H9 (cell line): ENCODE data around the gene ZKSCAN7. TPM values are rescaled to one million over a fixed set of nuclear protein-coding genes. Genes with fewer than 3 reads are reported as not detected.

Experiments used
- DNase-seq: peaks from one replicate; pipeline ENCODE4 v3.0.0-alpha.2; 2017
- H2AFZ ChIP-seq: one replicate; pipeline ENCODE4 v1.6.1; 2013; ENCODE audit warnings: mild to moderate bottlenecking, low read length, control low read depth, moderate library complexity
- H2AK5ac ChIP-seq: 2 replicates; pipeline ENCODE4 v1.6.1; 2013; ENCODE audit warnings: low read length, control low read depth, mixed read lengths; ENCODE audit not compliant: insufficient read length
- H2BK120ac ChIP-seq: one replicate; pipeline ENCODE4 v1.6.1; 2013; ENCODE audit warnings: low read depth, mild to moderate bottlenecking, low read length, control low read depth, inconsistent platforms; ENCODE audit not compliant: poor library complexity, severe bottlenecking
- H2BK12ac ChIP-seq: 2 replicates; pipeline ENCODE4 v1.6.1; 2013; ENCODE audit warnings: low read length, control low read depth, mixed read lengths, low read depth; ENCODE audit not compliant: insufficient read length
- H2BK15ac ChIP-seq: 2 replicates; pipeline ENCODE4 v1.6.1; 2013; ENCODE audit warnings: low read depth, low read length, control low read depth
- H2BK20ac ChIP-seq: one replicate; pipeline ENCODE4 v1.6.1; 2013; ENCODE audit warnings: low read depth, mild to moderate bottlenecking, low read length, control low read depth, inconsistent platforms; ENCODE audit not compliant: poor library complexity, severe bottlenecking
- H2BK5ac ChIP-seq: 2 replicates; pipeline ENCODE4 v1.6.1; 2013; ENCODE audit warnings: low read length, control low read depth, mixed read lengths; ENCODE audit not compliant: insufficient read length
- H3K14ac ChIP-seq: 2 replicates; pipeline ENCODE4 v1.6.1; 2013; ENCODE audit warnings: low read length, control low read depth; ENCODE audit not compliant: insufficient read depth
- H3K18ac ChIP-seq: 2 replicates; pipeline ENCODE4 v1.6.1; 2013; ENCODE audit warnings: low read depth, mild to moderate bottlenecking, mixed read lengths, low read length, control low read depth; ENCODE audit not compliant: insufficient read length
- H3K23ac ChIP-seq: 2 replicates; pipeline ENCODE4 v1.6.1; 2013; ENCODE audit warnings: low read length, control low read depth, mixed read lengths, low read depth; ENCODE audit not compliant: insufficient read length
- H3K23me2 ChIP-seq: 2 replicates; pipeline ENCODE4 v1.6.1; 2013; ENCODE audit warnings: low read depth, mild to moderate bottlenecking, mixed read lengths, low read length, control low read depth; ENCODE audit not compliant: insufficient read length, poor library complexity, severe bottlenecking
- H3K27ac ChIP-seq: 2 replicates; pipeline ENCODE4 v1.5.1; 2013; ENCODE audit warnings: low read length, control low read depth, mixed read lengths, low read depth; ENCODE audit not compliant: insufficient read length
- H3K27me3 ChIP-seq: 2 replicates; pipeline ENCODE4 v1.6.1; 2013; ENCODE audit warnings: low read length, control low read depth, inconsistent platforms; ENCODE audit not compliant: insufficient read depth
- H3K4ac ChIP-seq: 2 replicates; pipeline ENCODE4 v1.6.1; 2013; ENCODE audit warnings: low read depth, mild to moderate bottlenecking, control low read depth, inconsistent platforms, low read length, moderate library complexity
- H3K4me1 ChIP-seq: 2 replicates; pipeline ENCODE4 v1.6.1; 2013; ENCODE audit warnings: low read length, control low read depth, inconsistent platforms; ENCODE audit not compliant: insufficient read depth
- H3K4me2 ChIP-seq: 2 replicates; pipeline ENCODE4 v1.6.1; 2013; ENCODE audit warnings: low read length, control low read depth, mixed read lengths; ENCODE audit not compliant: insufficient read length, insufficient read depth
- H3K56ac ChIP-seq: 2 replicates; pipeline ENCODE4 v1.6.1; 2013; ENCODE audit warnings: low read depth, mild to moderate bottlenecking, mixed read lengths, low read length, control low read depth; ENCODE audit not compliant: insufficient read length
- H3K79me1 ChIP-seq: 2 replicates; pipeline ENCODE4 v1.6.1; 2013; ENCODE audit warnings: low read depth, mild to moderate bottlenecking, moderate library complexity, low read length, control low read depth, inconsistent platforms; ENCODE audit not compliant: insufficient read depth, poor library complexity, severe bottlenecking
- H3K79me2 ChIP-seq: 2 replicates; pipeline ENCODE4 v1.6.1; 2013; ENCODE audit warnings: low read length, control low read depth, inconsistent platforms; ENCODE audit not compliant: insufficient read depth
- H3K9ac ChIP-seq: 2 replicates; pipeline ENCODE4 v1.6.1; 2013; ENCODE audit warnings: low read length, control low read depth, mixed read lengths; ENCODE audit not compliant: insufficient read length; ENCODE audit errors: extremely low read depth
- H3K9me3 ChIP-seq: one replicate; pipeline ENCODE4 v1.6.1; 2013; ENCODE audit warnings: low read depth, low read length, inconsistent platforms; ENCODE audit not compliant: control insufficient read depth
- H3T11ph ChIP-seq: one replicate; pipeline ENCODE4 v1.6.1; 2013; ENCODE audit warnings: mild to moderate bottlenecking, low read length, control low read depth, inconsistent platforms
- H4K20me1 ChIP-seq: one replicate; pipeline ENCODE4 v1.6.1; 2013; ENCODE audit not compliant: control insufficient read depth, insufficient read length, insufficient read depth
- H4K5ac ChIP-seq: 2 replicates; pipeline ENCODE4 v1.6.1; 2013; ENCODE audit warnings: low read depth, mild to moderate bottlenecking, mixed read lengths, low read length, control low read depth; ENCODE audit not compliant: insufficient read length
- H4K8ac ChIP-seq: replicated peaks from 2 replicates; pipeline ENCODE4 v1.6.1; 2013; ENCODE audit warnings: low read length, control low read depth, mixed read lengths, low read depth; ENCODE audit not compliant: insufficient read length
- H4K91ac ChIP-seq: 2 replicates; pipeline ENCODE4 v1.6.1; 2013; ENCODE audit warnings: low read depth, mild to moderate bottlenecking, moderate library complexity, mixed read lengths, low read length, control low read depth; ENCODE audit not compliant: insufficient read length
- H3K27ac Mint-ChIP-seq, 3 experiments: 2 replicates in 2 of 3; 3 replicates in 1 of 3; pipeline ENCODE4 v1.8.0; 2020 to 2021; ENCODE audit warnings: mixed read lengths in 3 of 3, mild to moderate bottlenecking in 1 of 3, moderate library complexity in 1 of 3
- H3K27me3 Mint-ChIP-seq: 2 replicates; pipeline ENCODE4 v1.8.0; 2021; ENCODE audit warnings: low read depth, mild to moderate bottlenecking, moderate library complexity, mixed read lengths
- H3K36me3 Mint-ChIP-seq, 3 experiments: 2 replicates in 2 of 3; 3 replicates in 1 of 3; pipeline ENCODE4 v1.8.0; 2020 to 2021; ENCODE audit warnings: low read depth in 3 of 3, mixed read lengths in 3 of 3; ENCODE audit not compliant: insufficient read depth in 1 of 3
- H3K4me1 Mint-ChIP-seq, 2 experiments: 2 replicates each; pipeline ENCODE4 v1.8.0; 2020; ENCODE audit warnings: mixed read lengths in 2 of 2
- H3K4me3 Mint-ChIP-seq, 2 experiments: 2 replicates in 1 of 2; 3 replicates in 1 of 2; pipeline ENCODE4 v1.8.0; 2020 to 2021; ENCODE audit warnings: mild to moderate bottlenecking in 2 of 2, mixed read lengths in 2 of 2, moderate library complexity in 1 of 2
- H3K9me3 Mint-ChIP-seq, 2 experiments: 2 replicates in 1 of 2; 3 replicates in 1 of 2; pipeline ENCODE4 v1.8.0; 2020; ENCODE audit warnings: mild to moderate bottlenecking in 2 of 2, mixed read lengths in 2 of 2, moderate library complexity in 1 of 2
- CTCF ChIP-seq: fragments of 200-600 bp; sonication (generic); conservative IDR thresholded peaks from 3 replicates; pipeline ENCODE4 v1.8.0; 2021; ENCODE audit warnings: antibody characterized with exemption, mild to moderate bottlenecking
- WGBS: extraction: QIAGEN DNeasy Blood & Tissue Kit; methylation state at CpG from one replicate; pipeline ENCODE4 v1.1.7; 2013; ENCODE audit warnings: missing lambda C conversion rate, low lambda C conversion rate, mixed read lengths; ENCODE audit not compliant: insufficient read length; ENCODE audit errors: extremely low coverage; 5-methylcytosine and 5-hydroxymethylcytosine counted together
- total RNA-seq: library from RNA; stranded (reverse); gene quantifications from 2 replicates; pipeline ENCODE4 v1.2.1, GENCODE V29; 2021

ZKSCAN7 gene
- total RNA-seq, 1 experiment from 2014 or later = 8.7 TPM

DNA sequence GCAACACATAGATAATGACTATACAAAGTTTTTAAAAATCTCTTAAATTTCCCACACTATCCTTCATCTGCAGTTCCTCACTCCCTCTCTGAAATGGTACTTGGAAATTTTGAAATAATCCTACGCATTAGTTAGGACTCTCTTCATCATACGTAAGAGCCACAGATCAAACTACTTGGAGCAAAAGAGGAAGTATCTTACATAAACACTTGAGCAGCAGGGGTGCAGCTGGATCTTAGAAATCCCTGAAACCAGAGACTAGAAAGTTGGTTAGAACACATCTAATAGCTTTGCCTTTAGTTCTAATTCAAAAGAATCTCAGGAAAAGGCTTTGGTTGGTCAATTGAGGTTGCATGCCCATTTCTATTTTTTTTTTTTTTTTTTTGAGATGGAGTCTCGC, 38.8 kb upstream of the ZKSCAN7 start:
- no peak overlapping the region for H4K8ac ChIP-seq
- no peak overlapping the region for H3K27ac ChIP-seq
- H2BK12ac ChIP-seq = no peak overlapping the region
- no peak overlapping the region for H2AFZ ChIP-seq
- H3K79me1 ChIP-seq = no peaks in the 10 kb centered on the region
- H3T11ph ChIP-seq = no peak overlapping the region
- H3K23me2 ChIP-seq = no peaks in the 10 kb centered on the region
- Mint-ChIP-seq H3K27me3 (no peaks in the 10 kb centered on the region), H3K36me3 (no peaks in the 10 kb centered on the region), H3K9me3 (no peaks in the 10 kb centered on the region), H3K4me1 (peaks cover 19 to 24% of the 10 kb centered on the region in 2 experiments), H3K27ac (no peak overlapping the region), H3K4me3 (no peak overlapping the region)
- H3K79me2 ChIP-seq = no peaks in the 10 kb centered on the region
- H4K5ac ChIP-seq = no peak overlapping the region
- no peaks in the 10 kb centered on the region for H3K9me3 ChIP-seq
- H3K23ac ChIP-seq = no peak overlapping the region
- H2BK15ac ChIP-seq = no peak overlapping the region
- H2BK5ac ChIP-seq = no peak overlapping the region
- no CpG with 5 or more reads among the region's 3 CpGs for WGBS
- H3K9ac ChIP-seq = no peak overlapping the region
- H3K4me2 ChIP-seq = no peak overlapping the region
- H2BK120ac ChIP-seq = no peak overlapping the region
- H3K27me3 ChIP-seq = no peaks in the 10 kb centered on the region
- H2BK20ac ChIP-seq = no peak overlapping the region
- no peak overlapping the region for H4K91ac ChIP-seq
- peaks cover 3% of the 10 kb centered on the region; the same call in 1 of the 2 replicates for H3K4me1 ChIP-seq
- no peak for DNase-seq
- H2AK5ac ChIP-seq = no peak overlapping the region
- H3K14ac ChIP-seq = no peak overlapping the region
- no peak for TF ChIP-seq CTCF
- no peak overlapping the region for H3K4ac ChIP-seq
- no peak overlapping the region for H3K18ac ChIP-seq
- no peak overlapping the region for H3K56ac ChIP-seq
- H4K20me1 ChIP-seq = peaks cover 3% of the 10 kb centered on the region
